ENCODE results near the gene UBL3.

UBL3 gene

GRCh38 chr13:29850213-29850898, at the start of gene UBL3:
Gene UBL3, minus strand, starts transcription at chr13:29850617. Its CDS starts 1,079 bp downstream, at chr13:29849538.
- peak; percentile 93 to 97 (median 93) for DNase-seq

- no peak for DNase-seq
Measured at GRCh38 chr13:29897102-29897501, 46.7 kb upstream of the UBL3 start.

DNA sequence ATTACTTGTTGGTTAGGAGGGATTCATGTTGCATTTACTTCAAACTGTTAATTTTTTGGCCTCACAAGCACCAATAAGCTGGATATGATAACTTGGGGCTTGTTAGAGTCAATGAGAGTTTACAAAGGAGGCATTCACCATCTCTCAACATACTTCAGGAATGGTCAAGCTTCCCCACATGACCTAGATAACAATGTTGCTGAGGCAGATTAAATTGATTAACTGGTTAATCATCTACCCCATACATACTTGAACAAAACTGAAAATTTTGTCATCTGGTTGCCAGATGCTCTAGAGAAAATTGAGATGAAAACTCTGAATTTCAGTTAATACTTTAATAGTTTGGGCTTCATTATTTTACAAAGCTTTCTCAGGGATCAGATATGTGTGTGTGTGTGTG, 43.0 kb upstream of the UBL3 start:
- DNase-seq, result no peak

DNA sequence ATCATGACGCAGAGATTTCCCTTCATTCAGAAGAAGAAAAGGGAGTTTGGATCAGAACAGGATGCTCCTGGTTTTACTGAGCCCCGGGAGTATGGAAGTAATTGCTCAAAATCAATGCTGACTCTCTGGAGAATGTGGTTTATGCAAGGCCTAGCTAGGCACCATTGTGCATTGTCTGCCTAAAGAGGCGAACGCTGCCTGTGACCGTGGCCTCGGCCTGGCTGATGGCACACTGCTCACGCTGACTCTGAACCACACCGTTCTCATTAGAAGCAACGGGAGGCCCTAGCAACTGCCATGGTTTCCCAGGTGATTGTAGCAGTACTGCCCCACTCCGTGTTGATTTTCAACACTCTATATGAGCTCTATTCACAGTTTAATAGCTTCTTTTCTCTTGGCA, 41.7 kb upstream of the UBL3 start:
- DNase-seq, result peak in 2 of 3 experiments; percentile 60 to 82

DNA sequence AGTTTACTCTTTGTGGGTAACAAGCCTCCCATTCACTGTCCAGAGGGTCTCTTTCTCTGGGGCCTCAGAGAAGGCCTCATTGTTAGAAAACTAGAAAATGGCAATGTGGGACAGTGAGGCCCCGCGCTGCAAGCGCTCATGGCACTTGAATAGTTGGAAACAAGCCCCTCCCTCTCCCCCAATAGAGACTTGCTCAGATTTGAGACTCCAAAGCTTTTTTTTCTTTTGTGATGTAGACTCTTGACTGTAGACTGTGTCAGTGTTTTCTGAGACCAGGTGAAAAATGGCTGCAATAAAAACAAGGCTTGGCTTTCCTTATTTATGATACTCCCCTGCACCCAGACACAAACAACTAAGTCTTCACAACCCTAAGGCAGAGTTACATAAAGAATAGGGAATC, 38.7 kb upstream of the UBL3 start:
- no peak for DNase-seq

DNA sequence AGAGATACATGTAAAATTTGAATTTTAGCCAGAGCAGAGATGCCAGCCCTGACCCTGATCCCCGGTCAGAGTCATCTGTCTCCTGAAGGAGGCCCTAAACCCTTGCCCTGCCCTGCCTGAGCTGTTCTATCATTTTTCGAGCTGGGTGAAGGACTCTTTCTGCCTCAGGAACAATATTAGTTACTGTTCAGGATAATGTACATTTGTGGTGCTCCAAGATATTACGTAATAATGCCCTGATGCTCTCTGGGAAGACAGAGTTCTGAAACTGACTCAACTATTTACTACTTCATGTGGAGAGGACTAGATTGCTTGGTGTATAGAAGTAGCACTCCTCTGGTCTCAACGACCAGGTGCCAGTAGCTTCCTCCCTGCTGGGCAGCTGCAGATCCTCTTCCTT, 37.9 kb upstream of the UBL3 start:
- no peak for DNase-seq

GRCh38 chr13:29887686-29888085, 37.3 kb upstream of the UBL3 start:
- no peak for DNase-seq

DNA sequence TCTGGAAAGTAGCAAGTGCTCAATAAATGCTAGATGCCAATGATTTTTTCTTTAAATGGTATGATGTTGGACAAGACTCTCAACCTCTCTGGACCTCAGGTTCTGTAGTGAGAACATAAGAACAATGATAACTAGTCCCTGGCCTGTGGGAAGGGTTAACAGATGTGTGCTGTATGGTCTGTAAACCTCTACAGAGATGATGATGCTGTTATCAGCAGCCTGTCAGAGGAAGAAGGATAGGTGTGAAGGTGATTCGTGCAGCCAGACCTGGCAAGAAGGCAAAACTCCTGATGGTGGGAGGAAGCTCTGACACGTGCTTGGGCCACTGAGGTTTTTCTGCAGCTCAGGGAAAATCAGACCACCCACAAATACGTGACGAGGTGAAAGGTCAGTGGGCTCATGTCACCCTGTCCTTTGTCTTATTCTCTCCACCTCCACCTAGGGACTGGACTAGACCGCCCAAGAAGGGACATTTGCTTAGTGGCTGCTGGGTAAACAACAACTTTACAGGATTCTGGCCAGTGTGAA, 36.7 kb upstream of the UBL3 start:
- no peak for DNase-seq

DNA sequence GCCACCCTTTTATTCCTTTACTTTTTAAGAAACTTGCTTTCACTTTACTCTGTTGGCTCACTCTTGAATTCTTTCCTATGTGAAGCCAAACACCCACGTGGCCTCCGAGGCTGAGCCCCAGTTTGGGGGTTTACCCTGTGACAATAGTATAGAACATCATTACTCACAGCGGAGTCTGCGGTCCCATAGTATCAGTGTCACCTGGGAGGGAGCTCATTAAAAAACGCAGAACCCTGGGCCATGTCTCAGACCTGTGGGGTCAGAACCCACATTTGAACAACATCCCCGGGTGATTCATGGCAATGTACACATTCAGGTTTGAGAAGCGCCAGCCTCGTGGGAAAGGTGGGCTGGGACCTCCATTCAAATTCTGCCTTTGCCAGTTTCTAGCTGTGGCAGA, 36.0 kb upstream of the UBL3 start:
- DNase-seq, result no peak

DNA sequence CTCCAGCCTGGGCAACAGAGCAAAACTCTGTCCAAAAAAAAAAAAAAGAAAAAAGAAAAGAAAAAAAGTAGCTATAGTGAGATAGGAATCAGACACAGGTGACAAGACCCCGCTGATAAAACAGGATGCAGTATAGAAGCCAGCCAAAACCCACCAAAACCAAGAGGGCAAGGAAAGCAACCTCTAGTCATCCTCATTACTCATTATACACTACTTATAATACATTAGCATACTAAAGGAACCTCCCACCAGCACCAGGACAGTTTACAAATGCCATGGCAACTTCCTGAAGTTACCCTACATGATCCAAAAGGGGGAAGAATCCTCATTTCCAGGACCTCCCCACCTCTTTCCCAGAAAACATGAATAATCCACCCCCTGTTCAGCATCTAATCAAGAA, 35.6 kb upstream of the UBL3 start:
- no peak for DNase-seq

- DNase-seq, result peak in 1 of 3 experiments; percentile 7
Measured at GRCh38 chr13:29884671-29885430, 34.4 kb upstream of the UBL3 start.

DNA sequence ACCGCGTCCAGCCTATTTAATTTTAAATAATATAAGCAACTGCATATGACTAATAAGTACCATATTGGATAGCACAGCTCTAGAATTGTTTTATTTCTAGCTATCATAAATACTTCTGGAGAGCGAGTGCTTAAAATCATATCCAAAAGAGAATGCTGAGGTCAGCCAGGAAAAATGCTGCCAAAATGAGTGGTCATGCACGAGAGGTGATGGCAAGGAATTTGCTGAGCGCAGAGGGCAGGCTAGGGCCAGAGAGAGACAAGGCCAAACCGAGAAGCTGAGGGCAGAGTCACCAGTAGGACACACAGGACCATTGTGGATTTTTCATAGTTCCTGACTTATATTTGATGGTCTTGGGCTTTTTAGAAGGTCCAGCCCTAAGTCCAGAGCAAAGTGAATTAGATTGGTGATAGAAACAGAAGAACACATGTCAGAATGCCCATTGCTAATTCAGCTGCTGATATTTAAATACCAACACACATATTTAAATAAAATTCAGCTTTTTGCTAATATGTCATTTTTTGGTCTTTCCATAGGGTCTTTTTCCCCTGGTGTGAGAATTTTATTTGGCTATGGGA, 33.6 kb upstream of the UBL3 start:
- DNase-seq, result no peak

GRCh38 chr13:29882076-29882475, 31.7 kb upstream of the UBL3 start:
- no peak for DNase-seq

GRCh38 chr13:29878101-29878500, 27.7 kb upstream of the UBL3 start:
- no peak for DNase-seq

- DNase-seq, result peak in 2 of 3 experiments; percentile 26 to 68
Measured at GRCh38 chr13:29877456-29878078, 27.1 kb upstream of the UBL3 start.

- no peak for DNase-seq
Measured at GRCh38 chr13:29875646-29876045, 25.2 kb upstream of the UBL3 start.

- DNase-seq, result no peak
Measured at GRCh38 chr13:29868581-29868980, 18.2 kb upstream of the UBL3 start.

DNA sequence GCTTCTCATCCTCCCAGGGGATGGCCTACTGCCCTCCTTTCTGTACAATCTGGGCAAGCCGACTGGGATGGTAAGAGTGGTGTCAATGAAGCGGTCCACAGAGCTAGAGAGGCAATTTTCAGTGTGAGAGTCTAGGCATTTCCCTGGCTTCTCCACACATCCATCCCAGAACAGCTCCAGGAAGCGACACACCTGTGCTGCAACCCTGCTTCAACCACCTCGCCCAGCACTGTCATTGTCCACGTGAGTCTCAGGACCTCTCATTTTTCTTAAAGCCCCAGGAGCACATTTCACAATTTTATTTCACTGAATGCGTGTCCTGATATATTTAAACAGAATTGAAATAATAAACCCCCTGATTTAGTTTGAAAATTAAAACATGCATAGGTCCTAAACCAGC, 15.5 kb upstream of the UBL3 start:
- DNase-seq, result no peak

GRCh38 chr13:29861694-29862110, 11.3 kb upstream of the UBL3 start:
- DNase-seq, result no peak

DNA sequence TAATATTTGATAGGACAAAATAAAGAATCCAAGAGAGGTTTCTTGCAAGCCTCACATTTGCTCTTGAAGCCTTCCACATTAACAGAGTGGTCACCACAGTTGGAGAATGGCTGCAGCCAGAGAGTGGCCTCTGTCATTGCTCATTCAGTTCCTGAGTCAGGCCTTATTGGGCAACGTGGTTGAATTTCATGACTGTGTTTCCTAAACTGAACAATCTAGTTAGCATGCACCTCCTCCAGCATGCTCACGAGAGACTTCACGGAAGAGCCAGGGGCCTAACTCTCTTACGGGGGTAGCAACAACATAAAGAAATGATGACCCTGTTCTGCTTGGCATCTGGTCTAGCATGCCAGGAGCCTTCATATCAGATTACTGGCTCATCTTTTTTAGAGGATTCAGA, 9.6 kb upstream of the UBL3 start:
- DNase-seq, result no peak

DNA sequence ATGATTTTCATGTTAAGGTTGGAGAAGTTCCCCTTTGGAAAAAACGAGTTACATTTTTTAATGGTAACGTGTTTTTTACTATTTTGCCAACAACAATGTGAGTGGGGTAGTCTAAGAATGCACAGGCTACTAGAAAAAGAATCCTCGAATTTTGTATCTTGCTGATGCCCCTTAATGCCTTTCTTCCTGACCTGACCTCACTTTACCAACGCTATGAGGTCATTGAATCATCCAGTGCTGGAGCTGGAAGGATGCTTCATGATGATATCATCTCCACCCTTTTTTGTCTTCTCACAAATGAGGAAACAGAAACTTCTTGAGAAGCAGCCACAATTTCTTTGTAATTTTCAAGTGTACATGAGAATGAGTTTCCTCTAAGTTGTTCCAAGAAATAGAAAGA, 8.2 kb upstream of the UBL3 start:
- no peak for DNase-seq

- DNase-seq, result no peak
Measured at GRCh38 chr13:29858231-29858630, 7.8 kb upstream of the UBL3 start.

- DNase-seq, result no peak
Measured at GRCh38 chr13:29857085-29857484, 6.7 kb upstream of the UBL3 start.

Measured in NCI-H1417 (cell line).